Left lung (tissue), 10 donors: ENCODE measurements around the gene HECTD2. TPM values are rescaled to one million over a fixed set of nuclear protein-coding genes. Genes with fewer than 3 reads are reported as not detected.
A peak's percentile ranks its signal among the peaks of the same experiment; 100 is the strongest.

Experiments
- ATAC-seq: fragments of 200-7000 bp; cut with Tn5 transposase; one replicate; pipeline ENCODE4 v1.9.1; 2020; ENCODE audit warnings: moderate library complexity
- DNase-seq, 4 donors: peaks; one replicate each; pipeline ENCODE4 v3.0.0-alpha.2; 2013 to 2020
- H3K27ac ChIP-seq, 2 donors: fragments of 200-600 bp; sonication (generic) in 1 of 2; one replicate each; pipeline versions ENCODE4 v1.5.0 to v1.8.0; 2020 to 2021
- H3K27me3 ChIP-seq, 2 donors: fragments of 200-600 bp; sonication (generic) in 1 of 2; one replicate each; pipeline versions ENCODE4 v1.5.0 to v1.8.0; 2020 to 2021
- H3K36me3 ChIP-seq, 2 donors: fragments of 200-600 bp; sonication (generic) in 1 of 2; one replicate each; pipeline versions ENCODE4 v1.5.0 to v1.8.0; 2020 to 2021
- H3K4me1 ChIP-seq, 2 donors: fragments of 200-600 bp; one replicate each; pipeline ENCODE4 v1.8.0; 2021
- H3K4me3 ChIP-seq, 2 donors: fragments of 200-600 bp; sonication (generic) in 1 of 2; one replicate each; pipeline versions ENCODE4 v1.5.0 to v1.8.0; 2020 to 2021; ENCODE audit warnings: mild to moderate bottlenecking in 1 of 2
- H3K9me3 ChIP-seq, 2 donors: fragments of 200-600 bp; sonication (generic) in 1 of 2; one replicate each; pipeline versions ENCODE4 v1.5.0 to v1.8.0; 2020 to 2021
- intact Hi-C, 2 donors: fragments of 100-400 bp; cut with DNase I; formaldehyde crosslinking; loops; one replicate each; pipeline versions ENCODE4 v1.11.2 to v1.14.2; 2022
- polyA plus RNA-seq, 6 donors: library from polyadenylated mRNA; unstranded; fragments of 120-200 nt; gene quantifications; one replicate each; pipeline ENCODE4 v1.2.1, GENCODE V29; 2013; ENCODE audit not compliant: insufficient read length in 6 of 6
- total RNA-seq, 2 donors: library from RNA; stranded (reverse); fragmentation: NEBNext Ultra II Directional; extraction: Animal tissue kit (Norgen Biotek cat#: 25700); gene quantifications; one replicate each; pipeline ENCODE4 v1.2.1, GENCODE V29; 2021
- TF ChIP-seq, protein P1 (sequence below), 2 donors: fragments of 200-600 bp; sonication (generic) in 1 of 2; IDR thresholded peaks; one replicate each; pipeline versions ENCODE4 v1.5.0 to v1.8.0; 2021; ENCODE audit warnings: antibody characterized with exemption in 2 of 2
- donor health status: DM: no; HTN: yes; CAD: no.
- donor health status: DM: no; HTN: no; CAD: no.

The HECTD2 gene
- total and polyA plus RNA-seq, 8 donors, result 9.9 to 89.1 (median 74.7) TPM

DNA sequence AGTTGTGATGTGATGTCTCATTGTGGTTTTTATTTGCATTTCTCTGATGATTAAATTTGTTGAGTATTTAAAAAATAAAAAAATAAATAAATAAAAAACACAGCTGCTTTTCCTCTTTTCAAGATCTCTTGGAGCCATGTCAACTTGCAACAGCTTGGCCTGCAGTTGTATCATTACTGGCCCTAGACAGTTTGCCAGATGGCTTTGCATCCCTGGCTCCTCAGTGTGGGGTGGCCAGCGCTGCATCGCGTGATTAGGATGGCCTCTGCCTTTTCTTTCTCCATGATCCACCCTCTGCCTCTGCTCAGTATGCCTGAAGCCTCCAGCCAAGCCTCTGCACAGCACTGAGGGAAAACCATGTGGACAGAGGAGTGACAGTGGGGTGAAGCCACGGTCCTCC lies 126.0 kb downstream of the HECTD2 start:
- TF ChIP-seq, protein P1, sequence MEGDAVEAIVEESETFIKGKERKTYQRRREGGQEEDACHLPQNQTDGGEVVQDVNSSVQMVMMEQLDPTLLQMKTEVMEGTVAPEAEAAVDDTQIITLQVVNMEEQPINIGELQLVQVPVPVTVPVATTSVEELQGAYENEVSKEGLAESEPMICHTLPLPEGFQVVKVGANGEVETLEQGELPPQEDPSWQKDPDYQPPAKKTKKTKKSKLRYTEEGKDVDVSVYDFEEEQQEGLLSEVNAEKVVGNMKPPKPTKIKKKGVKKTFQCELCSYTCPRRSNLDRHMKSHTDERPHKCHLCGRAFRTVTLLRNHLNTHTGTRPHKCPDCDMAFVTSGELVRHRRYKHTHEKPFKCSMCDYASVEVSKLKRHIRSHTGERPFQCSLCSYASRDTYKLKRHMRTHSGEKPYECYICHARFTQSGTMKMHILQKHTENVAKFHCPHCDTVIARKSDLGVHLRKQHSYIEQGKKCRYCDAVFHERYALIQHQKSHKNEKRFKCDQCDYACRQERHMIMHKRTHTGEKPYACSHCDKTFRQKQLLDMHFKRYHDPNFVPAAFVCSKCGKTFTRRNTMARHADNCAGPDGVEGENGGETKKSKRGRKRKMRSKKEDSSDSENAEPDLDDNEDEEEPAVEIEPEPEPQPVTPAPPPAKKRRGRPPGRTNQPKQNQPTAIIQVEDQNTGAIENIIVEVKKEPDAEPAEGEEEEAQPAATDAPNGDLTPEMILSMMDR (IDR thresholded peaks at IDR 0.05), result no peak
- intact Hi-C loops, result no loop called here
- ATAC-seq (peak; percentile 80), DNase-seq (peak in 3 of 4 donors; percentile 54 to 88 (median 86))
- H3K36me3 ChIP-seq, result no peaks in the 10 kb centered on the region
- no peaks in the 10 kb centered on the region for H3K4me1 ChIP-seq
- H3K4me3 ChIP-seq, result no peak overlapping the region
- no peaks in the 10 kb centered on the region for H3K27me3 ChIP-seq
- no peak overlapping the region for H3K27ac ChIP-seq
- peaks cover 0 to 4% of the 10 kb centered on the region in 2 donors for H3K9me3 ChIP-seq

DNA sequence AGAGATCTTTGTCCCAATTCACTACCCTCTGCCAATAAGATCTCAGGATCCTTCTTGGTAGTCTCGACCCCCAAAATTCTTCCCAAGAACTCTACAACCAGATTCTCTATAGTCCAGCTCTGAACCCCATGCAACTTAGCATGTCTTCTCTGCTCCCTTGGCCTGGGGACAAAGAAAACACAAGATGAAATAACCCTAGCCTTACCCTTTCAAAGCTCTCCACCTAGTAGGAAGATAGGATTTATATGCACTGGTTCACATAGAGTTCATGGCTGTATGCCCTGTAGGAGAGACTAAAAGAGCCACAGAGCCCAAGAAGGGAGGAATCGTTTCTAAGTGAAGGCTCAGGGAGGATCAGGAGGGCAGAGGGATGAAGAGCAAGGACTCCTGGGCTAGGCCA lies 126.6 kb downstream of the HECTD2 start:
- H3K36me3 ChIP-seq, result no peaks in the 10 kb centered on the region
- H3K9me3 ChIP-seq, result peaks cover 0 to 4% of the 10 kb centered on the region in 2 donors
- no peaks in the 10 kb centered on the region for H3K27me3 ChIP-seq
- H3K27ac ChIP-seq, result no peak overlapping the region
- intact Hi-C loops, result no loop called here
- peaks cover 0 to 2% of the 10 kb centered on the region in 2 donors for H3K4me1 ChIP-seq
- no peak overlapping the region for H3K4me3 ChIP-seq
- DNase-seq (no peak), ATAC-seq (peak; percentile 23)
- TF ChIP-seq, protein P1 (IDR thresholded peaks at IDR 0.05), result no peak

DNA sequence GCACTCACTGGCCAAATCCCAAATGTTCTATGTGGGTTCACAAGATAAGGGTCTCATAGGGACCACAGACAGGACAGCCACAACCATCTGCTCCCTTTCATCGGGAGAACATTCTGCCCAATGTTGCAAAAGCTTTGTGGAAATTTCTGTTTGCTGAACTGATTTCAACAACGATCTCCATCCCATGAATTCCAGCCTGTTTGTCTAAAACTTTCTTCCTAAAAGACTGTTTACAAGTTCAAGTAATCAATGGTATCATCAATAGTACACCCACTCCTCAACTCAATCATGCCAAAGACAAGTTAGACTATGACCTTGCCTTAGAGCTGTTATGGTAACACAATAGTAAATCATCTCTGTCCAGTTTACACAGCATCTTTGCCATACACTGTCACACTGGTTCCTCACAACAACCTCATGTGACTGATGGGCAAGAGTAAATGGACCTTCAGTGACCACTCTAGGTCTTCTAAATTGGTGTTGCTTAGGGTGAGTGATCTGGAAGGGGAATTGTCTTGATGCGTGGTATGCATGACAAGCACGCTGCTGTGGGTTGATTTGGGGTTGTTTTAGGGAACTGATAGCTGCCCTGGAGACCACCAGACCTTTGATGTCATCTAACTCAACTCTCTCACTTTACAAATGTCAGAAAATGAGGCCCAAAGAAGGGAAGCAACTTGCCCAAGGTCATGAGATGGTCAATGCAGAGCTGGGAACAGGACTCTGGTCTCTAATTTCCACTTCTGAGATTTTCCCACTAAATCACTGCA lies 127.7 kb downstream of the HECTD2 start:
- H3K4me1 ChIP-seq, result peaks cover 0 to 5% of the 10 kb centered on the region in 2 donors
- intact Hi-C loops, result no loop called here
- H3K27ac ChIP-seq, result no peak overlapping the region
- H3K4me3 ChIP-seq, result no peak overlapping the region
- no peaks in the 10 kb centered on the region for H3K27me3 ChIP-seq
- TF ChIP-seq, protein P1 (IDR thresholded peaks at IDR 0.05), result no peak
- peaks cover 0 to 4% of the 10 kb centered on the region in 2 donors for H3K9me3 ChIP-seq
- no peak for DNase-seq
- H3K36me3 ChIP-seq, result no peaks in the 10 kb centered on the region
- no peak for ATAC-seq

- TF ChIP-seq, protein P1 (IDR thresholded peaks at IDR 0.05), result no peak
- DNase-seq (no peak), ATAC-seq (no peak)
- intact Hi-C loops, result no loop called here
- H3K9me3 ChIP-seq, result peaks cover 0 to 4% of the 10 kb centered on the region in 2 donors
- no peak overlapping the region for H3K4me3 ChIP-seq
- H3K36me3 ChIP-seq, result no peaks in the 10 kb centered on the region
- H3K27ac ChIP-seq, result no peak overlapping the region
- no peaks in the 10 kb centered on the region for H3K27me3 ChIP-seq
- H3K4me1 ChIP-seq, result peaks cover 0 to 5% of the 10 kb centered on the region in 2 donors
These were observed 129.8 kb downstream of the HECTD2 start for GRCh38 chr10:91539930-91540329.

GRCh38 chr10:91540733-91541132 lies 130.6 kb downstream of the HECTD2 start:
- peaks cover 0 to 4% of the 10 kb centered on the region in 2 donors for H3K9me3 ChIP-seq
- intact Hi-C loops, result no loop called here
- H3K27ac ChIP-seq, result no peak overlapping the region
- H3K4me3 ChIP-seq, result no peak overlapping the region
- H3K36me3 ChIP-seq, result no peaks in the 10 kb centered on the region
- H3K4me1 ChIP-seq, result peaks cover 0 to 5% of the 10 kb centered on the region in 2 donors
- no peaks in the 10 kb centered on the region for H3K27me3 ChIP-seq
- no peak for ATAC-seq
- DNase-seq, result no peak
- TF ChIP-seq, protein P1 (IDR thresholded peaks at IDR 0.05), result no peak
